Erythroblast (primary cell): ENCODE data around the gene CNIH3.

Source experiments
- DNase-seq, 2 experiments: peaks; one replicate each; lab custom pipeline; 2025; lab: John Stamatoyannopoulos, UW
- GATA1 ChIP-seq: IDR thresholded peaks from 2 replicates; pipeline ENCODE4 v1.6.1; 2011; ENCODE audit warnings: low read depth, mild to moderate bottlenecking, control low read depth, low read length, moderate library complexity
- POLR2A ChIP-seq: IDR thresholded peaks from 2 replicates; pipeline ENCODE4 v1.6.1; 2011; ENCODE audit warnings: mild to moderate bottlenecking, low read length

CNIH3 gene

DNA sequence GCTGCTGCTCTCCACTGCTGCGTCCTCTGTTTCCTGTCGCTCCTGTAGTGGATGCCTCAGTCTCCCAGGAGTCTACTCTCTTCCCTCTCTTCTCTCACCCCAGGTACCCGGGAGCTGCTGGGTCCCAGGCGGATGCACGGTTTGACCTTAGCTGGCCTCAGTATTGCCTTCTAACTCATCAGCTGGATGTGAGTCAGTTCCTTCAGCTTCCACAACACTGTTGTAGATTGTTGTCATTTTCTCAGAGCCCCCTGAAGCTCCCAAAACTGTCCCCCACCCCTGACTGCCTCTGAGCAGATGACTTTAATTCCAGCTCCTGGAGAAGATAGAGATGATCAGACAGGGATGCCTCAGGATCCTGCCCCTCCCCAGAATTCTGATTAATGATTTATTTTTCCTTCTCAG lies 7.2 kb downstream of the CNIH3 start:
- no peak for TF ChIP-seq POLR2A
- no peak for TF ChIP-seq GATA1
- no peak for DNase-seq

DNA sequence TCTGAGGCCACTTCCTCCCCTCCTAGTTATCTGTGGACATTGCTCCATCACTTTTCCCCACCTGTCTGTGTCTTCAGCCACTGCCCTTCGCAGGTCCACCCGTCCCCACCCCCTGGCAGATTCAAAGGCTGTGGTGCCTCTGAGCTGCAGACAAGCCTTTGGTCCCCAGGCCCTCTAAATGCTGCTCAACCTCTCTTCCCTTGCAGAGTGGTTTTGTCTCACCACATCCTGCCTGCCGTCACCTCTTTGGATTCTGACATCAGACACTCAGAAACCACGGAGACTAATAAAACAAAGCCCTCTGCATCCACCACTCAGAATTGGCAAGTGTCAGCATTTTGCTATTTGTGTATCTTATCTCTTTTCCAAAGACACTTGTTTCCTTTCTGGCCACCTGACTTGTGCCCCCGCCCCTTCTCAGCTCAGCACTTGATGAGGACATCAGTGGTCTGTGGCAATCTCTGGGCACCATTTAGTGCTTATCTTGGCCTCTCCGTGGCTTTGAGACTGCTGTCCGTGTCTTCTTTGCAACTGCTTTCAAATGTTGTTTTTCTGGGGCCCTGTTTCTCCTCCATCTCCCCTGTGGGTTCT lies 7.7 kb downstream of the CNIH3 start:
- TF ChIP-seq GATA1, result no peak
- DNase-seq, result peak; percentile 27 to 48

DNA sequence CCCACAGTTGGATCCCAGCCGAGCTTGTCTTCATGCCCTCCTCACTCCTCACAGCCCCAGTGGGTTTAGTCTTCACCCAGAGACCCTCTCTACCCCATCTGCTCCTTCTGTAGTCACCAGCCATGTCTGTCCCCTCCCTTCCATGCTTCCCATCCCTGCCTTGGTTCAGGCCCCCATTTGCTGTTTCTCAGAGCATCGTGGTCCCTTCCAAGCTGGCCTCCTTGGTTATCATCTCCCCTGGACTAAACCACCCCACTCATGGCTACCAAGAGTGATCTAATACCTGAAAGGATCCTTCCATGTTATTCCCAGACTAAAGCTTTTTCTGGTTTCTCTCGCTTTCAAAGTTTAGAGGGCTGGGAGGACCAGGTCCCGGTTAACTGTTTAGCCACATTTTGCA lies 8.3 kb downstream of the CNIH3 start:
- TF ChIP-seq POLR2A, result no peak
- no peak for TF ChIP-seq GATA1
- DNase-seq, result no peak

DNA sequence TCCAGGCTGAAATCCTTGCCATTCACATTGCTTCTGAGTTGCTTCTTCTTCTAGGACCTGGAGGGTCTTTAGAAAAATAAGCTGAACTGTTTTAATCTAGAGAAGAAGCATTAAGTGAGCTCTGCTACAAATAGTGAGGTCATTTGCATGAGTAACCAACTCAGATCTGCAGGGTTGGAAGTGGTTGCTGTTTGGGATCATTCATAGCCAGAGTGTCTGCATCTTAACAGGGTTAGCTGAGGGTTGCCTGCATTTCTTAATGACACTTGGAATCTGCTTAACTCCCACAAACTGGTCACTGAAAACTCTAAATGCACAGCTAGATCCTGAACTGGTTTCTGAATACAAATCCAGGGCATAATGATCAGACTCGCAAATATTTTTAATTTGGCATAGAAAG lies 9.9 kb downstream of the CNIH3 start:
- DNase-seq, result no peak
- TF ChIP-seq GATA1, result no peak

DNA sequence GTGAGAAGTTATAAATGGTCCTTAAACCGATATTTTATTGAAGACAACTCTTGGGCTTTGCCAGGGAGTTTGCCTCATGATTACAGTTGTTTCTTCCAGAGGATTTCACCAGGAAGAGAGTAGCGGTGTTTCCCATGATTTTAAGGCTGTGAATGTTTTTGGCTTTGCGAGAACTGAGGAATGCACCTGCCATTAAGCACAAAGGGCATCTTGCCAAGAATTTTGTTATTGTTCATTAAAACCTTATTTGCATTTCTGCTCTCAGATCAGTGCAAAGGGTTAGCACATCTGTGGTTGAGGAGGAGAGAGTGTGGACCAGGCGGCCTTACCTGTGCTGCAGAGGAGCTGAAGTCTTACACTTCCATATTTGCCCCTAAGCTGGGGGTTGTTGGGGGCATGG lies 13.8 kb downstream of the CNIH3 start:
- TF ChIP-seq POLR2A (no peak), GATA1 (no peak)
- DNase-seq, result no peak

DNA sequence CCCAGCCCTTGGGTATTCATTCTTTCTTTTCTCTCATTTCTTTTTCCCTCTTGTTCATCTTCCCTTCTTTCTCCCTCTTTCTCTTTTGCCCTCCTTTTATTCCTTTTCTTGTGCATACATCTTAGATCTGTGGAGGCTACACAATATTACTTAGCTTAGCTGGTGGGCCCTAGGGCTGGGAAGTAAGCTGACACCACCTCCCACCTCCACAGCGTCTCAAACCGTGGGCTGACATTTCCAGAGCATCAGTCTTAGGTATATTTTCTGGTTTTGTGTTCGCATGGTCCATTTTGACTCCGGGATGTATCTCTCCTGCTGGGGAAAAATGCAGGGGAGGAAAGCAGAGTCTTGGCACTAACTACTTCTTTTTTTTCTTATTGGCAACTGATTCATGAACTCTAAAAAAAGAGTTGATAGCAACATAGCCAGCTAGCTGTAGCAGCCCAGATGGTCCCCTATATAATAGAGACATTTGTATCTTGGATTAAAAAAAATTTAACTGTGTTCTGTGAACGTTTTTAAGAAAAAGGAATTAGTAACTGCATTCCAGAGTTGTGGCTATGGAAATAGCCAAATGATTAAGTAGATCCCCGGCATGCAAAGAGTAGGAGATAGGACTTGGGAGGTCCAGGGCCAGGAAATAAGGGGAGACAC lies 15.5 kb downstream of the CNIH3 start:
- DNase-seq, result no peak
- TF ChIP-seq GATA1 (no peak), POLR2A (no peak)

DNA sequence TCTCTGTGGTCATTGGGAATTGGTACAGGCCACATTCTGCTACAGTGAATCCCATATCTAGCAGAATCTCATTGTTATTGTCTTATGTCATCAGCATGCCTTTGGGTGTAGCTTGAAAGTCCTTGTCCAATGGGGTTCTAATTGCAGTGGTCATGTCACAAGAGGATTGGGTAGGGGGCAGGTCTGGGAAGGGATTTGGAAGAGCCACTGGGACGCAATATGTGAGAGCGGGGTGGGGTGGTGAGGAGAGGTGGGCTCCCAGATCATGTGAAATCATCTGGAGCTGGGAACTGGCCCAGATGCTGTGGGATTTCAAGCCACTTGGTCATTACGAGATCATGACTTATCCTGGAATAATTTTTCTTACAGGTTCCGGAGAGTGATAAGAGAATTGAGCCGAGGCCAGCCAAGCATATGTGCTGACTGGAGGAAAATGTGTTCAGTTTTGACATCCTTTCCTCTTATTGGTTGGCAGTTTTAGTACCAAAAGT lies 16.3 kb downstream of the CNIH3 start:
- no peak for DNase-seq
- TF ChIP-seq GATA1, result no peak
- TF ChIP-seq POLR2A, result no peak

DNA sequence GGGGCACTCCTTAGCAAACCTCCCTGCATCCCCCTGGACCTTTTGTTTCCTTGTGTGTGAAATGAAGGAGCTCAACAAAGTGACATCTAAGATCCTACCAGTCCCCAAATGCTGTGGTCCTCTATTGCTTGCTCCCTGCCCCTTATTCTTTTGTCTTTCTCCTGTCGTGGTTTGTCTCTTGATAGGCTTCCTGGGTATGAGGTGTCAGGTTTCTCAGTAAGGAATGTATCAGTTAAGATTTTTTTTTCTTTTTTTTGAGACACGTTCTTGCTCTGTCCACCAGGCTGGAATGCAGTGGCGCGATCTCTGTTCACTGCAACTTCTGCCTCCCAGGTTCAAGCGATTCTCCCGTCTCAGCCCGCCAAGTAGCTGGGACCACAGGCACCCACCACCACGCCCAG lies 16.8 kb downstream of the CNIH3 start:
- no peak for DNase-seq
- TF ChIP-seq POLR2A (no peak), GATA1 (no peak)

DNA sequence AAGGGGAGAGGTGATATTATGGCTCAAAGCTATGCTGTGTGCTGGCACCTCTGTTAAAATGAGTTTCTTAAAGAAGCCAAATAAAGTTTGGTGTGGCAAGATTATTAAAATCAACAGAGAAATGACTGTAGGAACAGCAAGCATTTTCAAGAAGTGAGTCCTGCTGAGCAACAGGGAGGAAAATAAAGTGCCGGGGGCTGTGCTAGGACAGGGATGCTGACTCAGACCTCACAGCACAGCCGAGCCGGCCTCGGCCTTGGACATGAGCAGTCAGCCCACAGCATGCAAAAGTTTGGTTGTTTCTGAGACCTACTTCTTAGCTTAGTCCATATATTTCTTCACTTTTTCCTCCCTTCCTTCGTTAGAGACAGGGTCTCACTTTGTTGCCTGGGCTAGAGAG lies 19.2 kb downstream of the CNIH3 start:
- no peak for DNase-seq
- no peak for TF ChIP-seq GATA1
- no peak for TF ChIP-seq POLR2A

DNA sequence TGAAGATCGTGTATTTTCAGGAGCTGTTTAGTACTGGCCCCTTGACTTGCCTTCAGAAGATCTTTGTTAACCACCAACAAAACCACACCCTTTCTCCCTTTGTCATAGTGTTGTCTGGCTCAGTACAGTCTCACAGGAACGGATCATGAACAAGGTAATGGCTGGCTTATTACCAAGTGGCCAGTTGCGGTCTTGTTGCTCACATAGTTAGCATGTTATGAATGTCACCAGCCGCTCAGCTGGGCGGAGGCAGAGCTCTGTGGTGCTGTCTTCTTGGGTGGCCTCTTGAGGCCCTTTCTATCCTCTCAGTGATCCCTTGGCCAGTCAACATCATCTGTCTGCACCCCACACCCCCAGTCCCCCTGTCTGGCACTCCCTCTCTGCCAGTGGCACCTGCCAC lies 21.4 kb downstream of the CNIH3 start:
- no peak for DNase-seq
- TF ChIP-seq GATA1, result no peak
- TF ChIP-seq POLR2A, result no peak

DNA sequence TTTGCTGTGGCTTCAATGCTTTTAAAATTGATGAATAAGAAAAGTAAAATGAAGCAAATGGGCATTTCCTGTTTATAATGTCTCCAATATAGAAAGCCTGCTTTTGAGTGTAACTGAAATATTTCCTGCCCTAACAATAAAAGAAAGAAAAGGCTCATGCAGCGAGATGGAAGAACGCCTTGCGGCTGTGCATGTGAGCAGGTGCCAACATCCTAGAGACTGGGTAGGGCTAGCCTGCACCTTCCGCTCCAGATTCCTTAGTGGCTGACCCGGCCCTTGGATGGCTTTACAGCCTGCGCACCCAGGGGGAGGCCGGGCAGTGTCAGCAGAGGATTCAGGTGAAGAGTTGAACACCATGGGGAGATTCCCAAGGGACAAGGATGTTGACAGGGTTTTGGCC lies 21.8 kb downstream of the CNIH3 start:
- no peak for TF ChIP-seq POLR2A
- TF ChIP-seq GATA1, result no peak

DNA sequence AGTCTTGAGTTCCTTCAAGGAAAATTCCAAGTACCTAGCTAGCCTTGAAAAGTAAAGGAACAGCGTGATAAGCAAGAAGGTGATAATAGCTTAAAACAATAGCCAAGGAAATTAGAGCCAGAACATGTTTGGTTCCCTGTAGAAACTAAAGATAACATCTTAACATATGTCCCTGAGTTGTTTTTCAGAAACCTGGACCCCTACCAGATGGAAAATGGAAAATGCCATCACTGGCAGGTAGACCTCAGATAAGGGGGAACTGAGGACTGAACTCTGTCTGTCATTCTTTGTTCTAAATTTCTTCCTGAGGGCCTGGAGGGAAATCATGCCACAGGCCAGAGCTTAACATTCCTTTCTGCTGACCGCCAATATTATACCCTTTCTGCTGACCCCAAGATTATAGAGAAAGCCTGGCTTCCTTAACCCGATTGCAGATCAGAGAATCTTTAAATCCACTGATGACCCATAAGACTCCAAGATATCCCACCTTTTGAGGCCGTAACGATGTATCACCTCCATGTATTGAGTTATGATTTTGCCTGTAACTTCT lies 23.4 kb downstream of the CNIH3 start:
- no peak for TF ChIP-seq POLR2A
- no peak for TF ChIP-seq GATA1
- DNase-seq, result no peak

More for the DNA sequence above, 21.8 kb downstream of the CNIH3 start:
- DNase-seq, result no peak

DNA sequence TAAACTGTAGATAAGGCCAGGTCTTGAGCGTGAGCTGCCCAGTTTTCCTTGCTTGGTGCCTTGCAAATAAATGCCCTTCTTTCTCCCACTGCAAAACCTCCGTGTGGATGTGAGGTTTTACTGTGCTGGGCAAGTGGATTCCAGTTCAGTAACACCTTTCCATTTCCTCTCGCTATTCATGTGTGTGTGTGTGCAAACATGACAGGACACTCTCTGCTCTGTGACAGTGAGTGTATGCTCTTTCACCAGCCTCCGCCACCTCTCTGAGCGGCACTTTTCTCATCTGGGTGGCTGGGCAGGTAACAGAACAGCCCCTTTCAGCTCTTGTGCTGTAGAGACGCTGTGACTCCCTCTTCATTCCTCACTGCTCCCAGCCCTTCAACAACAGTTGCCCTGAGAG lies 23.9 kb downstream of the CNIH3 start:
- DNase-seq, result no peak
- TF ChIP-seq GATA1, result no peak
- no peak for TF ChIP-seq POLR2A

DNA sequence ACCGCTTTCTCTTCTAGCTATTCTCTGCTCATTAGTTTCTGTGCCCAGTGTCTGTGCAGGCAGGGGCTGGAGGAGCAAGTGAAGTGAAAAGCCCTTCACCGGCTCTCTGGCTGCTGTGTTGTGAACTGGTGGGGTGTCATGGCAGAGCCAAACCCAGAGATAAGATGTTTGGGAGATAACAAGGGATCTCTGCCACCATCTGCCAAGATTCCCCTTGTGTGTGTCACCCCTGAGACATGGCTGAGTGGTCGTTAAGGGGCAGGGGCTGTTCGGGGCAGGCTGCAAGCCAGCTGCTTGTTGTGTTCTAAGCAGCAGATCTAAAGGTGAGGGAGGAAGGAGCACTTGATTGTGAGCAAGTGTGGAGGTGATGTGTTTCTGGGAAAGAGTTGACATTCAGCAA lies 24.5 kb downstream of the CNIH3 start:
- TF ChIP-seq POLR2A (no peak), GATA1 (no peak)
- DNase-seq, result no peak

DNA sequence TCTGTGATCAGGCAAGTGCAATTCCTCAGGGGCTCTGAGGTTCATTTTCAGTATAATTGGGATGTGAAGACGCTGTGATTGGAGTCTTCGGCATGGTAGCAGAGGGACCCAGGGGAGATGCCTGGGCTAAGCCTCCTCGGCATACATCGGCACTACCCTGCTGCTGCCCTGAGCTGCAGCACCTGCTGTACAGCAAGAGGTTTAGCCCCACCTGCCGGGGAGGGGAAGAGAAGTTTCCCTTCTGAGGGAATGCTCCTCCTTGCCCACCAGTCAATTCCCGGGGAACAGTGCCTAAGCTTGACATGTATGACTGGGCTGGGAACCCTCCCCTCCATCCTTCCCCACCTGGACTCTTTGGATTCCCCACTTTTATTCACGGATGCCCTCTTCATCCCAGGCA lies 24.9 kb downstream of the CNIH3 start:
- TF ChIP-seq GATA1 (no peak), POLR2A (no peak)
- DNase-seq, result no peak
